D721Med (cell line): Measurements from ENCODE around the gene ZNF800.

Source experiments
- DNase-seq: peaks from one replicate; pipeline ENCODE4 v3.0.0; 2011; ENCODE audit warnings: low spot score; ENCODE audit not compliant: insufficient read length
- FAIRE-seq: peaks from 2 replicates; lab custom pipeline; 2011; peaks lifted over from hg19 to GRCh38; lab: Jason Lieb, UNC
- TF ChIP-seq, protein P1 (sequence below): IDR thresholded peaks from 2 replicates; pipeline ENCODE4 v1.5.1; 2012; ENCODE audit warnings: mild to moderate bottlenecking, control low read depth; ENCODE audit not compliant: insufficient read depth; ENCODE audit errors: missing control alignments

The ZNF800 gene

DNA sequence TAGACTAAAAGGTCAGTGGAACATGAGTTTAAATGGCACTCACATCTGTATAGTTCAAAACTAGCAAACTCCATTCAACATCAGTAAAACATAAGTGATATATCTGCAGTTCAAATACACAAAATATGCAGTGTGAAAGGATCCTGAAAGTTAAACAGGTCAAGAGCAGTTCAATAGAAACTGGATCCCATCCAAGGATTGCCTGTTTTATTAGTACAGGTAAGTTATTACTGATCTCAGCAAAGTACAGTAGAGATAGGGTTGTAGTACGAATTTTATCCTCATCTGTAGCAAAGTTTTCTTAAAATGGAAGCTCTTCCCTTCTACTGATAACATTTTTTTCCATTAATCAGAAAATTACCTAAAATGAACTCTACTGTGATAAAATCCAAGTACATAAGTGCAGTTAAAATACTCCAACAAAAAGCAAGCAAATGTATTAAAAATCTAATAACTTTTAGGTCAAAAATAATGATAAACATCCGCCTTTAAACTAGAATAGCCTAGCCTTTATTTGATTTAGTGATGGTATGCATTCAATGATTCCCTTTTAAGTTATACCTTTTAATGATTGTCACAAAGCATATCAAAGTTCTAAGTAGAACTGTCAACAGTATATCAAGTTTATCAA lies 2.2 kb downstream of the ZNF800 start:
- DNase-seq (no peak), FAIRE-seq (no peak)
- TF ChIP-seq, protein P1, sequence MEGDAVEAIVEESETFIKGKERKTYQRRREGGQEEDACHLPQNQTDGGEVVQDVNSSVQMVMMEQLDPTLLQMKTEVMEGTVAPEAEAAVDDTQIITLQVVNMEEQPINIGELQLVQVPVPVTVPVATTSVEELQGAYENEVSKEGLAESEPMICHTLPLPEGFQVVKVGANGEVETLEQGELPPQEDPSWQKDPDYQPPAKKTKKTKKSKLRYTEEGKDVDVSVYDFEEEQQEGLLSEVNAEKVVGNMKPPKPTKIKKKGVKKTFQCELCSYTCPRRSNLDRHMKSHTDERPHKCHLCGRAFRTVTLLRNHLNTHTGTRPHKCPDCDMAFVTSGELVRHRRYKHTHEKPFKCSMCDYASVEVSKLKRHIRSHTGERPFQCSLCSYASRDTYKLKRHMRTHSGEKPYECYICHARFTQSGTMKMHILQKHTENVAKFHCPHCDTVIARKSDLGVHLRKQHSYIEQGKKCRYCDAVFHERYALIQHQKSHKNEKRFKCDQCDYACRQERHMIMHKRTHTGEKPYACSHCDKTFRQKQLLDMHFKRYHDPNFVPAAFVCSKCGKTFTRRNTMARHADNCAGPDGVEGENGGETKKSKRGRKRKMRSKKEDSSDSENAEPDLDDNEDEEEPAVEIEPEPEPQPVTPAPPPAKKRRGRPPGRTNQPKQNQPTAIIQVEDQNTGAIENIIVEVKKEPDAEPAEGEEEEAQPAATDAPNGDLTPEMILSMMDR, result no peak

DNA sequence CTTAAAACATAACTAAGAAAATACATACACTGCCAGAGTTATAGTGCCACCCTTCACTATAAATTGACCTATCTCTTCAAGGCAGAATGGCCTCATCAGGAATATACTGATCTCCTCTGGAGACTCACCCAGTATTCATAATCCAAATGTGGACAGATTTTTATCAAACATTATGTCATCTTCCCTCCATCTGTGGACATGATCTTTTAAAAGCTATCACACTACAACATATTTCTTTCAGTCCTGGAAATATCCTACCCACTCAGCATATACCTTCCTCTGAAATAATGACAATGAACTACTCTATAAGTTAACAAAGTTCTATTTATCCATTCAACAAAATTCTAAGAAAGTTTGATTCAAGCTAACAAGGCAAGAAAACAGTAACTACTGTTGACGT lies 3.2 kb downstream of the ZNF800 start:
- DNase-seq (no peak), FAIRE-seq (no peak)
- TF ChIP-seq, protein P1, result no peak

DNA sequence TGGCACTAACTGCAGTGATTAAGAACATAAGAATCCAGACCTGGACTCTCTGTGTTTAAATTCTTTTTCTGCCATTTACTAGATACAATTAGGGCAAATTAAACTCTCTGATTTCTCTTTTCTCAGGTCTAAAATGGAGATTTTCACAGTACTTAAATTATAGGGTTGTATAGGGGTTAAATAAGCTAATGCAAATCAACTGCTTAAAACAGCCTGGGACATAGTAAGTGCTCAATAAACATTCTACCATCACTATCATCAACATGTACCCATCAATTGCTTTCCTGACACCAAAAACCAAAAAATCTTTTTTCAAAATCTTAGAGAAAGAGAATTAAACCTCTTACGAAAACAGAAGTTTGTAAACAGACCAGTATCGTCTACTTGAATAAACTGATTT lies 4.5 kb downstream of the ZNF800 start:
- TF ChIP-seq, protein P1, result no peak
- DNase-seq, result no peak
- FAIRE-seq, result no peak

DNA sequence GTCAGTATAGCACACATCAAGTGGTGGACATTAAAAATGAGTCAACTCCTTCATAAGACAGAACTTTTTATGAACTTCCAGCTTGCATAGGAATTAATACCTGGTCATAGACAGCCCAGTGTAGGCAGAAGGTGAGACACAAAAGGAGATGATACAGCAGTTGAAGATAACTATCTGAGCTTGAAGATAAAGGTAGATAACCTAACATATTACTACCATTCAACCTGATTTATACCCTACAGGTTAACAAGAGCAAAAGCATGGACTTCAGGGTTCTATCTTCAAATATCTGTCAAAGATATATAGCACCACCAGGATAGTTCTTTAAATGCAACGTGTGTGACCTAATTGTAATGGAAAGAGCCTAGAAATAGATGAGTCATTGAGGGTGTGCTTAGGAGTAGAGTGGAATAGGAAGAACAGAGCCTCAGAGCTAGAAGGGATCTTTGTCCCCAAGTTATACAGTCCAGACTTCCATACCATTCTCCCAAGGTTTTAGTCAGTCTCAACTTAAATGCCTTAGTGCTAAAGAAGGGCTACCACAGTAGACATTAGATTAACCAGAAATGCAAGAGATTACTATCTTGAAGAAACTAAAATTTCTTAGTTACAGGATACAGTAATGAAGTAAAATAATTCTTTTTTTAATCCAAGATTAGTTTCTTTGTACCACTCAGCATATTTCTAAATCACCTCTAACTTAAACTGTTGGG lies 9.2 kb downstream of the ZNF800 start:
- DNase-seq (no peak), FAIRE-seq (no peak)
- TF ChIP-seq, protein P1, result no peak

DNA sequence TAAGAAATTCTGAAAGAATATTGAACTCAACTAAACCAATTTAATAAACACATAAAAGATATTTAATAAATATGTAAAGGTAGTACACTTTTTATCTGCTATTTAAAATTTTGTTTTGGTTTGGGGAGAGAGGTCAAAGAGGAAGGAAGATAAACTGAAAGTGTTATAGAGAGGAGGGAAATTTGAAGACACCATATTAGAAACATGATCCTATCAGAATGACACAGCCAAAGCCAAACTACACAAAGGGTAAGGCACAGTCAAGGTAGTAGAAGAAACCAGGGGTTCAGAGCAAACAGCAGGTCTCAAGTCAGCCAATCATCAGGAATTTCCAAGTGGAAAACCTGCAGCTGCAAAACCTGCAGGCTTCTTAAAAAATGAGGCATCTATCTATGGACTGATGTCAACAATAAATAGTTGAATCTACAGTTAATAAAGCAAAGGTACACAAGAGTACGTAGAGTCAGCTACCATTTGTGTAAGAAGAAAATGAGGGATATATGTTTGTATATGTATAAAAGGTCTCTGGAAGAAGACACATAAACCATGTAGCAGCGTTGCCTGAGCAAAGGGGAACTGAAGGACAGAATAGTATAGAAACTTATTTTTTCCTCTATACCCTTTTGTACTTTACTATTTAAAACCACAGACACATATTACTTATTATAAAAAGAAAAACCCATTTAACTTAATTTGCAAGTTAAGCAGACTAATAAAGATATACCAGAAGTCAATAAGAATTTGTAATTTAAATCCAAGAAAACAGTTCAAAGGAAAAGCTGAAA lies 10.0 kb downstream of the ZNF800 start:
- no peak for FAIRE-seq
- no peak for DNase-seq
- TF ChIP-seq, protein P1, result no peak

DNA sequence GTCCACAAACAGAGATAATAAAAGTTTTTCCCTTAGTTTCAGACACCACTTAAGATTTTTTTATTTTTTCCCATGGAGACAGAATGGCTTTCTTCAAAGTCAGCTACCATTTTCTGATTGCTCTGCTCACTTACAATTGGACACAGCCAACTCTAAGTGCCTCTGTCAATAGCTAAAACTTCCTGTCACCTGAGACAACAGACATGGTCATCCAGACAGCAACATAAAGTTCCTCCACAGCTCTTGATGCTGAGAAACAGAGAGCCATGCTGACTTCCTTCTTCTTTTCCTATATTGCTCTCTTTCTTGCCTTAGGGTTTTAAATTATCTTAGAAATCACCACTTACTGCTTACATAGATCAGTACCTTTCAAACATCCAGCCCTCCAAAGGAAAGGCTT lies 12.0 kb downstream of the ZNF800 start:
- no peak for FAIRE-seq
- TF ChIP-seq, protein P1, result no peak

DNA sequence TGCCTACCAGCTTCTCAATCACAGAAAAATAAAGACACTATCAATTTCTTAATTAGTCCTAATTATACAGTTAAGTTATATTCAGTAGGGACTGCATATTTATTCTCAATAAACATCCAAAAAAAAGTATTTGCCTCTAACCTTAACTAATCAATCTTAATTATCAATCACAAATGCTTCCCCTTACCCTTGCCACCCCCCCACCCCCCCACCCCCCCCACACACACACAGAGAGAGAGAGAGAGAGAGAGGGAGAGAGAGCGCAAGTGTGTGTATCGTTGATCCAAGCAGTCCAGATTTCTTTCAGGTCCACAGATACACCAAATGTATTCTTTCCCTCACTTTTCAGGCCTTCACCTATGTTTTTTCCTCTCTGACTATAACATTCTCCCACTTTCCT lies 12.9 kb downstream of the ZNF800 start:
- FAIRE-seq (no peak), DNase-seq (no peak)
- TF ChIP-seq, protein P1, result no peak

More for the DNA sequence above, 12.0 kb downstream of the ZNF800 start:
- no peak for DNase-seq
